Psoas muscle (tissue), 8 donors: ENCODE data around the gene ADCK2. TPM values are rescaled to one million over a fixed set of nuclear protein-coding genes. Genes with fewer than 3 reads are reported as not detected.

Source experiments
- ATAC-seq, 4 donors: fragments of 200-7000 bp; cut with Tn5 transposase; one replicate each; pipeline ENCODE4 v1.9.1; 2020; ENCODE audit warnings: moderate library complexity in 3 of 4, mild to moderate bottlenecking in 2 of 4
- DNase-seq, 2 donors: peaks; one replicate each; pipeline ENCODE4 v3.0.0-alpha.2; 2020
- H3K27ac ChIP-seq: fragments of 200-600 bp; one replicate; pipeline ENCODE4 v1.8.0; 2022
- H3K27me3 ChIP-seq, 3 donors: fragments of 200-600 bp in 1 of 3; one replicate each; pipeline versions ENCODE4 v1.6.1 to v1.8.0; 2013 to 2022; ENCODE audit warnings: low read length in 2 of 3, mild to moderate bottlenecking in 2 of 3, moderate library complexity in 1 of 3; ENCODE audit not compliant: insufficient read depth in 3 of 3
- H3K36me3 ChIP-seq, 2 donors: fragments of 200-600 bp in 1 of 2; one replicate each; pipeline versions ENCODE4 v1.6.1 to v1.8.0; 2013 to 2022; ENCODE audit warnings: low read depth in 1 of 2, mild to moderate bottlenecking in 1 of 2, moderate library complexity in 1 of 2; ENCODE audit not compliant: insufficient read depth in 1 of 2
- H3K4me1 ChIP-seq: fragments of 200-600 bp; one replicate; pipeline ENCODE4 v1.8.0; 2022
- H3K4me3 ChIP-seq: fragments of 200-600 bp; one replicate; pipeline ENCODE4 v1.8.0; 2022; ENCODE audit warnings: mild to moderate bottlenecking
- H3K9me3 ChIP-seq: fragments of 200-600 bp; one replicate; pipeline ENCODE4 v1.8.0; 2022
- WGBS, 3 donors: extraction: QIAGEN DNeasy Blood & Tissue Kit; methylation state at CpG; one replicate each; pipeline versions ENCODE4 v1.1.6 to v1.1.7; 2013; 5-methylcytosine and 5-hydroxymethylcytosine counted together
- intact Hi-C, 2 donors: fragments of 100-400 bp; cut with DNase I; formaldehyde crosslinking; loops; one replicate each; pipeline versions ENCODE4 v1.11.0 to v1.14.2; 2022
- polyA plus RNA-seq, 3 donors: library from polyadenylated mRNA; stranded (reverse); fragments of 200-250 nt; gene quantifications; one replicate each; pipeline ENCODE4 v1.2.3, GENCODE V29; 2013
- total RNA-seq, 4 donors: library from RNA; stranded (reverse); fragmentation: NEBNext Ultra II Directional in 2 of 4; extraction: Animal tissue kit (Norgen Biotek cat#: 25700) in 2 of 4; gene quantifications; one replicate each; pipeline versions ENCODE4 v1.2.1 to v1.2.4, GENCODE V29; 2021 to 2023
- TF ChIP-seq, protein P1 (sequence below): fragments of 200-600 bp; IDR thresholded peaks from one replicate; pipeline ENCODE4 v1.8.0; 2022; ENCODE audit warnings: antibody characterized with exemption
- donor health status: healthy with polysubstance abuse.
- donor health status: DM: no; HTN: no; CAD: no; lungs with moderate emphysema.
- donor health status: Bipolar disorder and iron deficiency.
- donor health status: healthy.
- donor health status: DM: yes; HTN: yes; CAD: no.
- donor health status: DM: no; HTN: no; CAD: no.
- donor health status: DM: no; HTN: no; CAD: no.
- donor health status: DM: yes; HTN: yes; CAD: no.

The ADCK2 gene
- total and polyA plus RNA-seq, 7 donors: 10.7 to 26.4 (median 13.5) TPM

DNA sequence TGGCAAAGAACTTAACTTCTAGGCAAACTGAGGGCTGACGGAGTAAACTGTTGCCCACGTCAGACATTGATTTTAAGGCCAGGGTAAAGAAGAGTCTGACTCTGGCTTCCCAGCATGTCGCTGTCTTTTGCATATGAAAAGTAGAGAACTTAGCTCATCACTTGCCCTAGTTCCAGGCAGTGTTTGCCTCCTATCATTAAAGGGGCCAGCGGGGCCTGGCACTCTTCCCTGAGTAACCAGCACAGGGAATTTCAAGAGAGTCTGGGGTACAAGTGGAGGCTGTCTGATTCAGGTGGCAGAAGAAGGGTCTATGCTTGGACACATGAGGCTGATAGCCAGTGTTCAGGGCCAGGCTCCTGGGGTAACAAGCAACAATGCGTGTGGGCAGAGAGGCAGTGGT lies 36.9 kb upstream of the ADCK2 start:
- TF ChIP-seq, protein P1, sequence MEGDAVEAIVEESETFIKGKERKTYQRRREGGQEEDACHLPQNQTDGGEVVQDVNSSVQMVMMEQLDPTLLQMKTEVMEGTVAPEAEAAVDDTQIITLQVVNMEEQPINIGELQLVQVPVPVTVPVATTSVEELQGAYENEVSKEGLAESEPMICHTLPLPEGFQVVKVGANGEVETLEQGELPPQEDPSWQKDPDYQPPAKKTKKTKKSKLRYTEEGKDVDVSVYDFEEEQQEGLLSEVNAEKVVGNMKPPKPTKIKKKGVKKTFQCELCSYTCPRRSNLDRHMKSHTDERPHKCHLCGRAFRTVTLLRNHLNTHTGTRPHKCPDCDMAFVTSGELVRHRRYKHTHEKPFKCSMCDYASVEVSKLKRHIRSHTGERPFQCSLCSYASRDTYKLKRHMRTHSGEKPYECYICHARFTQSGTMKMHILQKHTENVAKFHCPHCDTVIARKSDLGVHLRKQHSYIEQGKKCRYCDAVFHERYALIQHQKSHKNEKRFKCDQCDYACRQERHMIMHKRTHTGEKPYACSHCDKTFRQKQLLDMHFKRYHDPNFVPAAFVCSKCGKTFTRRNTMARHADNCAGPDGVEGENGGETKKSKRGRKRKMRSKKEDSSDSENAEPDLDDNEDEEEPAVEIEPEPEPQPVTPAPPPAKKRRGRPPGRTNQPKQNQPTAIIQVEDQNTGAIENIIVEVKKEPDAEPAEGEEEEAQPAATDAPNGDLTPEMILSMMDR: no peak
- Histone ChIP-seq H3K36me3 (no peaks in the 10 kb centered on the region), H3K27me3 (peaks cover 0 to 28% (median 12%) of the 10 kb centered on the region in 3 donors), H3K4me1 (no peaks in the 10 kb centered on the region), H3K27ac (peak overlapping the region; percentile 24), H3K9me3 (no peaks in the 10 kb centered on the region), H3K4me3 (no peak overlapping the region)
- intact Hi-C loops: no loop called here
- ATAC-seq (no peak), DNase-seq (no peak)
- WGBS, 3 donors: 60 to 68% (median 63%) methylated on average over 5 of the region's 5 CpGs

DNA sequence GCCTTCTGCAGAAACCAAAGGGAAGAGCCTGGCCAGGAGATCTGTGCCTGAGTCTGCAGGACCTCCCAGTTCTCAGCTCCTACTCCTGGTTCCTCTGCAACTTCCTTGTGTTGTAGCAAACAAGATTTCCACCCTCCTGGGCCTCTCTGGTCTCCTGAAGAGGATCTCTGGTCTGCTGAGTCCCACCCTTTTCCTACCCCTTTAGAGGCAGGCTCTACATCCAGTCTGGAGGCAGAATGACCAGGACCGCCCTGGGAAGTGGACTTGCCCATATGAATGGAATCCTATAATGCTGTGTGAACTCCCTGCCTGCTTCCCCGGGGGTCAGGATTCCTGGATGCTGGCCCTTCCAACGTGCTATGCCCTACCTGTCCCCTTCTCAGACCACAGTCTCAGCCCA lies 35.3 kb upstream of the ADCK2 start:
- no peaks in the 10 kb centered on the region for H3K4me1 ChIP-seq
- no peak overlapping the region for H3K4me3 ChIP-seq
- DNase-seq (peak in 1 of 2 donors; percentile 19), ATAC-seq (no peak)
- no peaks in the 10 kb centered on the region for H3K9me3 ChIP-seq
- intact Hi-C loops: no loop called here
- H3K27ac ChIP-seq: peak overlapping the region; percentile 2
- H3K36me3 ChIP-seq: no peaks in the 10 kb centered on the region
- 39 to 40% (median 40%) methylated on average over 3 of the region's 3 CpGs for WGBS, 3 donors
- TF ChIP-seq, protein P1: no peak
- peaks cover 0 to 41% (median 18%) of the 10 kb centered on the region in 3 donors for H3K27me3 ChIP-seq

DNA sequence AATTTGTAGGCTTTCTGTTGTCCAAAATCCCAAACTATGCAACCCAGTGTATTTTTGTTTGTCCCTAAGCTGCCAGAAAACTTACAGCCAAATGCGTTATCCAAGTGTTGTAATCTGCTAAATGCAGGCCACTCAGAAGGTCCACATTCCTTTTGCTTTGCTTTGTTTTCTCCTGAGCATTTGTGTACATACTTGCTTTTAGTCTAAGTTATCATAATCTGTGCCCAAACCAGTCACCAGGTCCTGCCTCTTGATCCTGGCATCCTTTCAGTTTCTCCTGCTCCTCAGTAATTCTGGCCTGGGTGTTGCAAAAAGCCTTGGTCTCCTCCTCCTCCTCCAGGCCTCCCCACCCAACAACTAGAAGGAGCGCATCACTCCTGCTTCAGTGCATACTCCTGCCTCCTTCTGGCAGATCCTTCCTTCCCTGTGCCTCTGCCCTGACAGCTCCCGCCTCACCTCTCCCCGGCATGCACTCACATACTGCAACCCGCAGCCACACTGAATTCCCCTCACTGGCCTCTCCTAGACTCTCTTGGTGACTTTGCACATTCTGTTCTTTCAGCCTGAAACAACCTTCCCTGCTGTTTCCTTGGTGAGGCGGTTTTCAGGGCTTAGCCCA lies 34.5 kb upstream of the ADCK2 start:
- DNase-seq: peak; percentile 45 to 54
- peak; percentile 22 to 28 (median 26) for ATAC-seq
- no peaks in the 10 kb centered on the region for H3K4me1 ChIP-seq

DNA sequence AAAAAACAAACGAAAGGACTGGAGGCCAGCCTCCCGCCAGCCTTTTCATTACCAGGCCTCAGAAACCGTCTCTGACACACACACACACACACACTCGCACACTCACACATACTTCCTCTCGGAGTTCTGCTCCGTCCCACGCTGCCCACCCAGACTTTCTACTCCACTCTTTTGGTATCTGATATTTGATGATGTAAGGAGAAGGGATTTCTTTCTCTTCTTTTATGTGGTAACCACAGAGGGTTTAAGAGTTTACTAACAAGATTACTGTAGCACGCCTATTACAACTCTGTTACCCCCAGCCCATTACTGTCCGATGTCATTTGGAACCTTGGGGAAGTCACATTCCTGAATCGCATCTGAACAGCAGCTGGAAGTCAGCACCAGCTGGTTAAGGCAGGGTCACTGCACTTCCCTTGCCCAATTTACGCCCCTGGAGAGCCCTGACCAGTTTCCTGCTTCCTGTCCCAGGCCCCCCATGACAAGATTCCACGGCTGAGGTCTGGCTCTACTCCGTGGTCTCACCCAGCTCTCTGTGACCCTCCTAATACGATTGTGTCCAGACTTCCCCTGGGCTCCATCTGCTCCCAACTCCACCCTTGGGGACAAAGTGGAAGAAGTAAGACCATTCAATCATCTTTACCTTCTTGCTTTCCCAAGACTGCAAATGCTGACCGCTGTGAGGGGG lies 33.2 kb upstream of the ADCK2 start:
- Histone ChIP-seq H3K4me1 (no peaks in the 10 kb centered on the region), H3K36me3 (no peaks in the 10 kb centered on the region), H3K9me3 (no peaks in the 10 kb centered on the region), H3K27ac (peak overlapping the region; percentile 66), H3K4me3 (peak overlapping the region; percentile 68), H3K27me3 (peaks cover 0 to 51% (median 21%) of the 10 kb centered on the region in 3 donors)
- TF ChIP-seq, protein P1: no peak
- intact Hi-C loops: no loop called here
- 12 to 24% (median 19%) methylated on average over 15 of the region's 15 CpGs for WGBS, 3 donors
- DNase-seq: peak; percentile 64 to 76
- ATAC-seq: peak; percentile 36 to 65 (median 52)

More for the DNA sequence above, 34.5 kb upstream of the ADCK2 start:
- peak overlapping the region; percentile 68 for H3K4me3 ChIP-seq
- intact Hi-C loops: no loop called here
- 66 to 73% (median 66%) methylated on average over 6 of the region's 6 CpGs for WGBS, 3 donors
- peaks cover 0 to 46% (median 18%) of the 10 kb centered on the region in 3 donors for H3K27me3 ChIP-seq
- no peaks in the 10 kb centered on the region for H3K9me3 ChIP-seq
- no peaks in the 10 kb centered on the region for H3K36me3 ChIP-seq
- TF ChIP-seq, protein P1: no peak
- H3K27ac ChIP-seq: peak overlapping the region; percentile 66
